ENCODE data around the gene CPED1. TPM values are rescaled to one million over a fixed set of nuclear protein-coding genes. Genes with fewer than 3 reads are reported as not detected.

CPED1 gene
- total RNA-seq, 1 donor from 2014 or later: not detected

- no peaks in the 10 kb centered on the region for H3K27me3 ChIP-seq
- H3K4me1 ChIP-seq: no peaks in the 10 kb centered on the region
- H3K9ac ChIP-seq: no peak overlapping the region
- Mint-ChIP-seq H3K4me3 (no peak overlapping the region), H3K9me3 (no peaks in the 10 kb centered on the region), H3K4me1 (peaks cover 3% of the 10 kb centered on the region), H3K27ac (no peak overlapping the region), H3K36me3 (no peaks in the 10 kb centered on the region), H3K27me3 (ENCODE audit: insufficient read depth, low read depth) (no peaks in the 10 kb centered on the region)
- no peak overlapping the region for H3K27ac ChIP-seq
- H3K79me2 ChIP-seq (ENCODE audit: low read depth): no peaks in the 10 kb centered on the region
- no peaks in the 10 kb centered on the region for H3F3A ChIP-seq (ENCODE audit: low read depth)
- no peak overlapping the region for H3K4me3 ChIP-seq
- H3K9me3 ChIP-seq (ENCODE audit: low read depth): no peaks in the 10 kb centered on the region
- no peak overlapping the region for H3K4me2 ChIP-seq
- no peak for DNase-seq (ENCODE audit: low spot score)
- TF ChIP-seq EZH2 (IDR thresholded peaks at IDR 0.05): no peak
- no peak for TF ChIP-seq EZH2phosphoT487 (IDR thresholded peaks at IDR 0.05)
- TF ChIP-seq CTCF (IDR thresholded peaks at IDR 0.05): no peak
- H2AFZ ChIP-seq (replicated peaks): no peak overlapping the region
- no peaks in the 10 kb centered on the region for H4K20me1 ChIP-seq (ENCODE audit: low read depth)
- no peaks in the 10 kb centered on the region for H3K36me3 ChIP-seq
These were observed 289.9 kb downstream of the CPED1 start for GRCh38 chr7:121278120-121279021.

DNA sequence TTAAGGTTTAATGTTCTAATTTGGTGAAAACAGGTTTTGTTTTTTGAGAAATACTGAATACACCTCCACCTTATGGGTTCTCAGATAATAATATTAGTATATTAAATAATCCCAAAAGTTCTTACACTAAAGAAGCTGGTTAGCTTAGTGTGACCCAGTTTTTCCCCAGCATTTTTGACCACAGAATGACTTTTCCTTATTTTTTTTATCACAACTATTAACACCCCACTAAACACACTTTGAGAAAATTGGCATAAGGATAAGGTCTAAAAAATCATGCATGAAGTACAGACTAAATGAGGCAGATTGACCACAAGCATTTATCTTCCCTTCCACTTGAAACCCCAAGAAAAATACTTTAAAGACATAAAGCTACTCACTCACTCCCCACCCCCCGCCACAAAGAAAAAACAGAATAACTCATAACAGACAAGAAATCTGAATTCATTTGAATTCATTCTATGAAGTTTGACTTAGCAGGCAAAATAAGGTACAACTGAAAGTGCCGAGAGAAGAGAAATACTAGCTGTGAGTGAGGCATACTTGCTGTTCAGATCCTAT lies 290.6 kb downstream of the CPED1 start:
- Histone ChIP-seq H3K36me3 (no peaks in the 10 kb centered on the region), H4K20me1 (ENCODE audit: low read depth) (no peaks in the 10 kb centered on the region), H3K27me3 (no peaks in the 10 kb centered on the region), H3F3A (ENCODE audit: low read depth) (no peaks in the 10 kb centered on the region), H3K9ac (no peak overlapping the region), H3K4me3 (no peak overlapping the region), H3K4me2 (no peak overlapping the region), H3K79me2 (ENCODE audit: low read depth) (no peaks in the 10 kb centered on the region), H3K9me3 (ENCODE audit: low read depth) (no peaks in the 10 kb centered on the region), H3K4me1 (no peaks in the 10 kb centered on the region), H3K27ac (no peak overlapping the region), H2AFZ (replicated peaks) (no peak overlapping the region)
- DNase-seq (ENCODE audit: low spot score): no peak
- peaks cover 3% of the 10 kb centered on the region for H3K4me1 Mint-ChIP-seq
- peaks cover 3% of the 10 kb centered on the region for H3K9me3 Mint-ChIP-seq
- no peak overlapping the region for H3K27ac Mint-ChIP-seq
- no peak overlapping the region for H3K4me3 Mint-ChIP-seq
- TF ChIP-seq EZH2phosphoT487 (IDR thresholded peaks at IDR 0.05) (no peak), CTCF (IDR thresholded peaks at IDR 0.05) (no peak), EZH2 (IDR thresholded peaks at IDR 0.05) (no peak)
- H3K36me3 Mint-ChIP-seq: peaks cover under 1% of the 10 kb centered on the region
- no peaks in the 10 kb centered on the region for H3K27me3 Mint-ChIP-seq (ENCODE audit: insufficient read depth, low read depth)

DNA sequence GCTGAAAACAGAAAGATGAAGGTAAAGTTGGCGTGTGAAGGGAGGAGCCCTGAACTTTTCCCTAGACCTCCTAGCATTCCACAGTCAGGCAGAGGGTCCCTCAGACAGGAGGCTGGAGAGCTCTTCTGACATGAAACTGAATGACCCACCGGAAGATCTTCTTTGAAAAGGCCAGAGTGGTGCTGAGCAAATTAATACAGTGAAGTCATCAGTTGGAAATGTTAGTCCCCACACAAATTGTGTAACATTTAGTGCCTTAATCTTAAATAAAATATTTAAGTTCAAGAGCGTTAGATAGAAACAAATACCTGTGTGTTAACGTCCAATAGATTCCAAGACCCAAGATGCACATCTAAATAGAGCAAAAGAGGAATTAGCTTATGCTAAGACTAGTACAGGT lies 291.3 kb downstream of the CPED1 start:
- Histone ChIP-seq H3K4me3 (no peak overlapping the region), H3K9me3 (ENCODE audit: low read depth) (no peaks in the 10 kb centered on the region), H3F3A (ENCODE audit: low read depth) (no peaks in the 10 kb centered on the region), H2AFZ (replicated peaks) (no peak overlapping the region), H3K27me3 (no peaks in the 10 kb centered on the region), H3K4me1 (no peaks in the 10 kb centered on the region), H3K9ac (no peak overlapping the region), H3K27ac (no peak overlapping the region), H3K79me2 (ENCODE audit: low read depth) (no peaks in the 10 kb centered on the region), H3K4me2 (no peak overlapping the region), H3K36me3 (no peaks in the 10 kb centered on the region), H4K20me1 (ENCODE audit: low read depth) (no peaks in the 10 kb centered on the region)
- no peak for TF ChIP-seq EZH2 (IDR thresholded peaks at IDR 0.05)
- TF ChIP-seq EZH2phosphoT487 (IDR thresholded peaks at IDR 0.05): no peak
- no peak for TF ChIP-seq CTCF (IDR thresholded peaks at IDR 0.05)
- DNase-seq (ENCODE audit: low spot score): no peak
- Mint-ChIP-seq H3K4me3 (no peak overlapping the region), H3K4me1 (peaks cover 3% of the 10 kb centered on the region), H3K9me3 (peaks cover 10% of the 10 kb centered on the region), H3K27ac (no peak overlapping the region), H3K36me3 (peaks cover 2% of the 10 kb centered on the region), H3K27me3 (ENCODE audit: insufficient read depth, low read depth) (peaks cover 1% of the 10 kb centered on the region)
